ENCODE measurements around the gene LINS1.
"Not testable (repeated sequence)": the region's sequence is repeated elsewhere in the genome, so short reads cannot be mapped to it uniquely, and the experiment has no call there.

Gene LINS1

DNA sequence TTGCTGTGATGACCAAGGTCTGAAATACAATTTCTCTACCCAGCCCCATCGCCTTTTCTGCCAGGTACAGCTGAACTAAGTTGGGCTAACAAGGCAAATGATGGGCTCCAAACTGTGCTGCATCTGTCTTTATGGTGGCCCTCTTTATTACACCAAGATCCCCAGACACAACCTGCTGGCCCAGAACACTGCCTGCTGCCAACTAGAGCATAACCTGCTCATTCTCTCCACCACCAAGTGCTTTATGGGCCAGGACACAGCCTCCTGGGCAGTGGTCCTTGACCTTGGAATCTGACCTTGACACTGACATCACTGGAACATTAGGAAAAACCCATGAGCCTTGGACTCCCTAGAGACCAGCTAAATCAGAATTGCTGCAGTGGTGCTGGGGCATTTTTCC, 3.3 kb downstream of the LINS1 start:
- no peak for DNase-seq

DNA sequence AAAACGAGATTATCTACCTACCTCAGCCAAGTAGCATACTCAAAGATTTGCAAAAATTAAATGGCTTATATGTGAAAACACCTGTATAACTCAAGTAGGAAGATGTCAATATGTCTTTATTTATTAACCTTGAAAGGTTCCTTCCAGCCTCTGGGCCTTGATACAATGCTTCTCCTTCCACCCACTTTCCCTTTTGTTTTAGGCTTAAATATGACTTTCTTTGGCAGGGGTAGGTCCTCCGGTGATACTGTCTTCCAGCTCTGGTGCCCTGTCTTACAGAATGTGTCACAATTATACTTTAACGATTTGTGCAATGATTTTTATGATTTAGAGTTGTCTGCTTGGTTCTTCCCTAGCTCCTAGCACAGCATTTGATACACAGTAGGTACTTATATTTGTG, 4.1 kb downstream of the LINS1 start:
- no peak for DNase-seq

DNA sequence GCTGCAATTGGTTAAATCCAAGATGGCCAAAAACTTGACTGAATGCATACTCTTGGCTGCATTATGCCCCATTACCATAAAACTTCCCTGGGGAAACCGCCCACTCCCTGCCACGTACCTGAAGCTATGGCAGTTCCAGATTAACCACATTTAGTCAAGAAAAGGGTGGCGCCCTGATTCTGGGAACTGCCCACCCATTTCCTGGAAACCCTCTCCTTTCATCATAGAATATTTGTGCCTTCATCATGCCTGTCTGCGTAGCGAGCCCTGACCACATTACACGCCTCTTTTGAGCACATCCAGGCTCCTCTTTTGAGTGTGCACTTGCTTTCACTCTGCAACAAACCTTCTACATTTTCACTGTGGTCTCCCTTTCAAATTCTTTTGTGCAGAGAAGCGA, 5.2 kb downstream of the LINS1 start:
- DNase-seq: peak; percentile 96

DNA sequence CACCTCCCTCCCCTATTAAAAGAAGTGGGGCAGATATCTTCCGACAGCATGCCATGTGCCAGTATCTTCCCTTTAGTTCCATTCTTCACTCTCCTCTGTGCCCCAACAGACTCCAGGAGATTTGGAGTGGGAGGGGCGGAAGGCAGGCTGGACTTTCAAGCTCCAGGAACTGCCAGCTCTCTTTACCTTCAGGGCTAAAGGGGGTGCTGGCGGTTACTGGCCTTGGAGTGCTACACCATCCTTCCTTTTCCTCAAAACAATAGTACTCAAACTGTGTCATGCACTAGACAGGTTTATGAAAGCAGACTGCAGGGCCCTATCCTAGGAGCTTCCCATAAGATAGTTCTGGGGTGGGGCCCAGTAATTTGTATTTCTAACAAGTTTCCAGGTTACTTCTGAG, 6.0 kb downstream of the LINS1 start:
- no peak for DNase-seq

DNA sequence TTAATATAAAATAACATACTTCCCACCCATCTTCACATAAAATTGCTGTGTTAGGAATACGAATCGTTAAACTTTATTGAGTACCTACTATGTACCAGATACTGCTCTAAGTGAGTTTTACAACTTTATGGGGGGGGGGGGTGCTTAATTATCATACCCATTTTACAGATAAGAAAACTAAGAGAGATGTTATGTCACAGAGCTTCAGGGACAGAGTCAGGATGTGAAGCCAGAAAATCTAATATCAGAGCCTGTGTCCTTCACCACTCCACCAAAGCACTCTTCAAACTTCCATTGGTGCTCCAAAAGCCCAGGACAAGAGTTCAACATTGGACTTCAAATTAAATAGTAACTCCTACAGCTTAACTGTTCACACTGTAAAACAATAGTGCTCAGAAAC, 8.6 kb downstream of the LINS1 start:
- no peak for DNase-seq

DNA sequence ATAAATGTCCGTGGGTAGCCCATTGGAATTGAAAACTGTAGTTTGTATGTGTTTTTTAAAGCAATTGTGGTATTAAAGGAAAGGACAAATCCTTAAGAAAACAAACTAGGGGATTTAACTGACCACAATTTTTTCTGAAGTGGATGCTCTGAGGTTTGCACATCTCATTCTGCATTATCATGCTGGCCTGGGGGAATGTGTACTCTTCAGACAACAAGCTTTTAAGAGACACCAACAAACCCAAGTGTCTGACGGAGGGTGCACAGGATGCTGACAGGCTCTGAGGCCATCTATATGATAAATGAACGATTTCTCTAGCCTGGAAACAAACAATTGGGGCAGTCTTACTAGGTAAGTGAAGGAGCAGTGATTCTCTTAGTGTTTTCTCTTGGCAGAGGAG, 9.1 kb downstream of the LINS1 start:
- DNase-seq: no peak

DNA sequence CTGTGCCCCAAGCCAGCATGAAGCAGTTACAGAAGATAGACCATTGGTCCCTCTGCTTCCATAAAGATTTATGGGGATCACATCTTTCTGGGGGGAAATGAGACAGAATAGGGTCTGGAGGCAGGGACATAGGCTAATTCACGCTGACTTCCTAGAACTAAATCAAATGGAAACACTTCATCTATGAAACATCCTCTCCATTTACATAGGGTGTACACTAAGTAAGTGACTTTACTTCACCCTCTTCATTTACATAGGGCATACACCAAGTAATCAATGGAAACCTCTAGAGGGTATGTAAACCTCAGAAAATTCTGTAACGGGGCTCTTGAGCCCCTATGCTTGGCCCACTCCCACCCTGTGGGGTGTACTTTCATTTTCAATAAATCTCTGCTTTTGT, 10.1 kb downstream of the LINS1 start:
- no peak for DNase-seq

DNA sequence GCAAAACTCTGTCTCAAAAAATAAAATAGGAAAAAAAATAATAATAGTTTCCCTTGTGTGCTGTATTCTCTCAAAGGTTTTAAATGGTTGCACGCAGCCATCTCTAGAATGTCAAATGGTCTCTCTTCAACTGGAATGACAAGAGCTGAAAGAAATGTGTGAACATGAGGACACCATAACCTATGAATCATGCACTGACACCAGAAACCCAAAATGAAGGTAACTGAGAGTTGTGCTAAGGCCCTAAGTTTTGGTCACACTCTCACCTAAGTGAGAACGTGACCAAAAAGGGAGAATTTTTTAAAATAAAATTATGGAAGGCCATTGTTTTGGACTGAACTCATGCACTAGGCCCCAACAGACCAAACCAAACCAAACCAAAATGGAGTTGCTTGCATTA, 10.8 kb downstream of the LINS1 start:
- not testable (repeated sequence) for DNase-seq

DNA sequence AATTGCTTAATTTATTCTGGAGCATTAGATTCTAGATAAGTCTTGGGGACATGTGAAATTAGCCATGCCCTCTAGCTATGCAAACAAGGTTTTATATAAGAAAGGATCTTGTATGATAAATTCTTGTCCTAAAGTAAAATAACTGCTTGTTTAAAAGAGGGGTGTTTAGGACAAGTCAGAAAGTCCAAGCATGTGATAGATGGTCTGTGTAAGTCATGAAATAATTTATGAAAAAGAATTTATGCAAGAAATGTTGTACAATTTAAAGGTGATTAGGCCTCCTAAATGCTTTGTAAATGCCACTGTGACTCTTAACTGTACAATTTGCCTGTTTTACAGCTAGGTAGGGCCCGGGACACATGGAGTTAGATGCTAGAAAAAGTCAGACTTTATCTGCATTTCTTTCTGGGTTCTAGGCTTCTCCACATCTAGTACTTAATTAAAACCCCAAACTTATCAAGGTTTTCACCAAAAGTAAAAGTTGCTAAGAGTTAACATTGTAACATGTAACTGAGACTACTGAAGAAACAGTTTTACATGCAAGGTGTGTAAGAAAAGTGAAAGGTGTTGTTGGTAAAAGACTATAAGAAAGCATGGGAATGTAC, 13.2 kb downstream of the LINS1 start:
- no peak for DNase-seq

DNA sequence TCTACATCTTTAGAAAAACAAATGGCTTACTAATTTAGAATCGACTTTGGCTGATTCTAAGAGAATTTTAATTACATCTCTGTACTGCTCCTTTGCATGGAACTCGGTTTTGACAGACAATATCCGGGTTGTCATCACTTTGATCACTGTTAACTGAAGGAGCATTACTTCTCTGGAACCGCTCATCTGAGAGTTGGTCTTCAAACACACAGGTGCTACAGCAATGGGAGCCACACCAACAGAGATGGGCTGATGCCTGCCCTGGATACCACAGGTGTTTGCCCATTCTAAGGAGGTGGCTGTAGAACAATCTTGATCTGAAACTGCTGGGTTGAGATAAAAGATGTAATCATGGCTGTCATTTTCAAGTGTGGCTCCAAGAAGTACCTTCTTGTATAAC, 21.6 kb downstream of the LINS1 start:
- peak; percentile 72 for DNase-seq

DNA sequence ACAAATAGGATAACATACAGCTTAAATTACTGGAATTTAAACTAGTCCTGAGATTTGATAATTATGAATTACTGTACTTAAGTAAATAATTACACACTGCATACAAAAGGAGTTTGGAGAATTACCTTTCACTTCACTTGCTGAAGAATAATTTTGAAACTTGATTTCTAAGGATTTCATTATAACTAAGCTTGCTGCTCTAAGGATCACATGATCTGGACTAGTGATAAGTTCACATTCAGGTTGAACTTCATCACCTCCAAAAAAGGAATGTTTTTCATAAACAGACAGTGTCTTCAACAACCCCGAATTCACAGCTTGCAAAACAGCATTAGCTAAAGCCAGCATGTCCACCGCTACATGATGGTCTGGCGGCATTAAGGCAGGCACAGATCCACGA, 28.5 kb downstream of the LINS1 start:
- no peak for DNase-seq

DNA sequence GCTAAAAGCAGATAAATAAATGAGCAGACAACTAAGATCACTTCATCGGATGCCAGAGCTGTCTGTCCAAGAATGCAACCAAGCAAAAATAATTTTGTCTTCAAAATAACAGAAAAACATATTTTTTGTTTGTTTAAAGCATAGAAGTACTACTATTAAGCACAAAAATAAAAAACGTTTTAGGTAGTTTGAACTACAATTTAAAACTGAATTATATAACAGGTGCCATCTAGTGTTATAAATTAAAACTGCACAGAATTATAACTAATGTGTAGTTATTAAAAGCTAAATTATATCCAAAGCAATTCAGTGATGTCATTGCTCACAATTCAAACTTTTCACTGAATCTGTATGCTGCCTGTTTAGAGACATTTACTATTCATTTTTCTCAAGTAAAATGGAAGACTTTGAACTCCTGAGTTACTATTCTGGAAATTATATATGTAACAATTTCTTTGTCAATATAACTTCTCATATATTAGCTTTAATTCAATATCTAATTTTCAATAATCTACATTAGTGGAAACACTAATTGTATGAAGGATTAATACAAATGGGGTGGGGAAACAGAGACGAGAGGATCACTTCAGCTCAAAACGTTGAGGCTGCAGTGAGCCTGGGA, 29.5 kb downstream of the LINS1 start:
- peak; percentile 53 for DNase-seq

DNA sequence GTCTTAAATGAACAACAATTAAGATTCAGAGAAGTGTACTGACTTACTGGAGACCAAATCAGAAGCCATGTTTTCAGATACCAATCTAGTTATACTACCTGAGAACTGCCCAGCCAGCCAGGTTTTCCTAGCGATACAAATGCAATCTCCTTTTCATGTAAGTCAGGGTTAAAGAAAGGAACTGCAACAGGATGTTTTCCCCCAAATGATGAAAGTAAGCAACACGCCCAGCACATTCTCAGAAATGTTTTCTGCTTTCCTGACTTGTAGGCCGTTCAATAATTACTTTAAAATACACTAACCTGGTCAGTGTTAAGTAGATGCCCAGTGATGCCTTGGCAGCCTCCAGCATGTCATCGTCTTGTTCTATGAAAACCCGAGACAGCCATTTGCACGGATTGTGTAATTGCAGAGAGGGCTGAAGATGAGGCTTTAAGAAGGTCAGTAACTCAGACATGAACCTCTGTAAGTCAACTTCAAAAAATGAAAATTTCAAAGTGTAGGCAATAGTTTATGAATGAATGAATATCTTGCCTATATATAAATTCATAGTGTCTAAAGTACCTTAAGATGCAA, 30.3 kb downstream of the LINS1 start:
- peak; percentile 52 for DNase-seq

DNA sequence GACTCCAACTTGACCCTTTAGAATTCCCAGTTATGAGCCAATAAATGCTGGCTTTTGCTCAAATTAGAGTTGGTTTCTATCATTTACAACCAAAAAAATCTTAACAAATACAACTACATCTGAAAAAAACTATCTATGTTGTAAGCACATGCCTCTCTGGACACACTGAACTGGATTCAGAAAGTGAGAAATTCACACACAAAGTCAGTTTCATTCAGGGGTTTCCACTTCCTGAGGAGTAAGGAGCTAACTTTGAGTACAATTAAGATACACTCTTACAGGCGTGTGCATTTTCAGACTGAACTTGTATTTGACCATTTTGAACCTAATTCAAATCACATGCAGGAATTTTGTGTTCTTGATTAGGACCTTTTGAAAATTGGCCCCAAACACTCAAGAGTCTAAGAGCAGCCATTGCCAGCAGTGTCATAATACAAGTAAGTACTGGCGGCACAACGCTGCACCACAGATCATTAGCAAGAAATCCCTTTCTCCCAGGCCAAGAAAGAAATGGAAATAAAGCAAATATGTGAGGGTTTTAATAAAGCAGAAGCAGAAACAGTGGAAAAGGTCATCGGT, 31.2 kb downstream of the LINS1 start:
- DNase-seq: no peak

DNA sequence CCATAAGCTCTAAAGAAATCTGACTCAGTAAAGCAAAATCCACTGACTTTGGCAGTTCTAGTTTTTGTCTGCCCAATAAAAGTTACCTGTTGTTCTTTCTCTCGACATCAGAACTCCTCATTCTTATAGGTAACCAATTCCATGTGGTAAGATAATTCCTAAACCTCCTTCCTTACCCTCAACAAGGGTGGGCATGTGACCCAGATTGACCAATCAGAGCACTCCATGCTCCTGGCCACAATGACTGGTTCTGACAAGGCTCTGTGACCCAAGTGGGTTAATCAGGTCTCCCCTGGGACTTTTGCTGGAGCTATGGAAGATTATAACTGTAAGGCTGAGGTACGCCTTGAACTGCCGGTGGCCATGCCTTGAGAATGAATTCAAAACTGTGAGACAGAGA, 31.7 kb downstream of the LINS1 start:
- DNase-seq: no peak

DNA sequence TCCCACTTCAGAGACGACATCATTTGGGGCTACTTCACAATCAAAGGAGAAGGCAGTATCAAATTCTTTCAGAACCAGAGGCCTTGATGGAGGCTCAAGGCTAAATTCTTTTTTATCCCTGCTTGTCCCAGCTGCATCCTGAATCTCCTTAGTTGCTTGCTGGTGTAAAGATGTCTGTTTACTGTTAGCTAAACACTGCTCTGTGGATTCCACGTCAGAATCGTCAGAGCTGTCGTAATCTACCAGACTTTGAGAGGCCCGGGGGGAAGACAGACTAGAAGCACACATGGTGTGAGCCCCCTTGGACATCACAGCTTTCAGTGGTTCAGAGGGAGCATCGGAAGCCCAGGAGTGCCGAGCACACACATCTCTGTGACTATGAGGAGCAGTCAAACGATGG, 32.6 kb downstream of the LINS1 start:
- DNase-seq: no peak

DNA sequence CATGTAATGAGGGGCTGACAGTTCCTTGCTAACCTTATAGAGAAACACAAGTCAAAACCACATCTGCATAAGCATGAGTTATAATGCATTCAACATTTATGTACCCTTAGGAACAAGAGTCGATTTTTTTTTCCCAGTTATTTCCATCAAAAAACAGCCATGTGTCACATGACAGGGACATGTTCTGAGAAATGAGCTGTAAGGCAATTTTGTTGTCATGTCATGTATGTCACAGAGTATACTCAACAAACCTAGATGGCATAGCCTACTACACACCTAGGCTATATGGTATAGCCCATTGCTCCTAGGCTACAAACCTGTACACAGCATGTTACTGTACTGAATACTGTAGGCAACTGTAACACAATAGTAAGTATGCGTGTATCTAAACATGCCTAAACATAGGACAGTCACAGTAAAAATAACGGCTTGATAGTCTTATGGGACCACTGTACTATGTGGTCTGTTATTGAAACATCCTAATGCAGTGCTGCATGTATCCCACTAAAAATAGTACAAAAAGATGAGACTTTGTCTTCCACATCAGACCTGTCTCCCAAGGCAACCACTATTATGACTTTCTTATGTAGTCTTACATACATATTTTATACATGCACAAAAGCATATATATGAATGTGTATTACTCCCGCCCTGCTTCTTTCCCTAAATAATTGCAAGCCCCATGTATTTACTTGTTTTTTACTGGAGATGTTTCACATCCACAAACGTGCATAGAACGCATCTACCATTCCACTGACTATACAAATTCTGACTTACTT, 34.9 kb downstream of the LINS1 start:
- DNase-seq: no peak

DNA sequence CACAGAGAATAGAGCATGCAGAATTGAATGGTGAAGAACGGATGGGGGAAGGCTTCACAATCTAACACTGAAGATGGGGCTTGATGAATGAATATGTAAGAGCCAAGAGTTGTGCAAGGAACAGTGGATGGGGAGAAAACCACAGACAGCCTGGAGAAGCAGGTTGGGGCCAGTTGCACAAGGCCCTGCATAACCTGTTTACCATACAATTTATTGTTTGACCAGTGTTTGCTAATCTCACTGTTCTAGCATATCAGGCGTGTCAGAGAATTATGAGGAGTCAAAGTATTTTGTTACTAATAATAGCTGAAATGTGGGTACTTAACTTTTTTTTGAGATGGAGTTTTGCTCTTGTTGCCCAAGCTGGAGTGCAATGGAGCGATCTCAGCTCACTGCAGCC, 36.4 kb downstream of the LINS1 start:
- no peak for DNase-seq

DNA sequence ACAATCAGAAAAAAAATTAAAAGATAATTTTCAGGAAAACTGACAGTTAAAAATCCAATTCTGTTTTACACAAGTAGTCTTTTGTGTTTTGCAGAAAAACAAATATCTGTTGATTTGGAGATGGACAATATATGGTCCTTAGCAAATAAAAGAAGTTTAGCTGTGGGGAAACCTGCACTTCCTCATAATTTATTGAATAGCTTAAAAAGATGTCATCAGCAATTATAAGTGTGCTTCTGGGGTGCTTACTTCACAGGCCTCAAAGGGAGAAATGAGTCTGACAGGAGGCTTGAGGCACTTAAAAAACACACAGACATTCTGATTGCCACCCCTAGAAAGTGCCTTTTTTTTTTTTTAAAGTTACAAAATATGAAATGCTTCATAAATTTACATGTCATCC, 41.7 kb downstream of the LINS1 start:
- DNase-seq: no peak

DNA sequence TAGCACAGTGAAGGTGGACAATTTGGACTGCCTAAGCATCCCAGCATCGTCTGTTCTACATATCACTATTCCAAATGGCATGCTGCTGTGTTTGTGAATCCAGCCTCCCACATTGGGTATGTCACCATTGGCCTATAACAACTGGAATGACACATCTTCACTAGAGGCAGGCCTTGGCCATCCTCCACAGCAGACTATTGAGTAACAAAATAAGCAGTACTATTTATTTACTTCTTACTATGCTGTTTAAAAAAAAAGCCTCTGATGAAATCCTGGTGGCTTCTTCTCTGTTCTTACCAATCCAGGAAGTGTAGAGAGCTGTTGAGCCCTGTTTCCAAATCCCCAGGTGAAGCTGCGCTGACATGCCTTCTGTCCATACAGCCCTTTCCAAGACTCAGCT, 42.7 kb downstream of the LINS1 start:
- DNase-seq: no peak

DNA sequence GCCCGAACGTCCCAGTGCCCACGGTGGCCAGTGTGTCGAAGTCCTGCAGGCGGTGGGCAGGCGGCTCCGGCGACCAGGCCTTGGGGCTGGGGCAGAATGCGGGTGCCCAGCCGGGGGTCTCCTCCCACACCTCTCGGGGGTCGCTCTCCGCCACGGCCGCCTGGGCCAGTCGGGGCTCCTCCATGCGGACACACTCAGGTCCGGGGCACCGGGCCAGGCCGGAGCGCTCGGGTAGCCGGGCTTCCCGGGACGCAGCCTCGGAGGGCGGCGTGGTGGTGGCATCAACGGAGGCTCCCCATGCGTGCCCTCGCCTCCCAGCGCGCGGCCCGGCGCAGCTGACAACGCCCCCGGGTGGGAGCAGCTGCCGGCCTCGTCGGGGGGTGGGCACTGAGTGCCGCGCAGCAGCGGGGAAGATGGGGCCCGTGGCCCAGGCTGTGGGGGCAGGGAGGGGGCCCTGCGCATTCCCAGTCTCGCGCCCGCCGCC, 43.2 kb downstream of the LINS1 start:
- DNase-seq: no peak

DNA sequence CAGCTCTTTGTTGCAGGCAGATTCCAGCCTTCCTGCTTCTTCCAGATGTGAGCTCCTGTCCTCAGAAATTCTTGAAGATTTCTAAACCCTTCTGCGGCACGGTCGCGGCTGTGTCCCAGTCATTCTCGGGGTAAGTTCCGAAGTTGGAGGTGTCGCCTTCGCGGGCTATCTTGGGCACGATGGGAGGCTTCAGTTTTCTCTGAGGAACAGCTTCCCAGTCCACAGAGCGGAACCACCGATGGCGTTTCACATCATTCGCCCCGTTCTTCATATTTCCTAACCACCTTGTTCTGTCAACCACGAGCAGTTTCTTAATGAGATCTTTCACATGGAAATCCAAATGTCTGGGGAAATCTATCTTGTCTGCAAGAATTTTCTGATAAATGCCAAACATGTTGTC, 48.5 kb downstream of the LINS1 start:
- no peak for DNase-seq

DNA sequence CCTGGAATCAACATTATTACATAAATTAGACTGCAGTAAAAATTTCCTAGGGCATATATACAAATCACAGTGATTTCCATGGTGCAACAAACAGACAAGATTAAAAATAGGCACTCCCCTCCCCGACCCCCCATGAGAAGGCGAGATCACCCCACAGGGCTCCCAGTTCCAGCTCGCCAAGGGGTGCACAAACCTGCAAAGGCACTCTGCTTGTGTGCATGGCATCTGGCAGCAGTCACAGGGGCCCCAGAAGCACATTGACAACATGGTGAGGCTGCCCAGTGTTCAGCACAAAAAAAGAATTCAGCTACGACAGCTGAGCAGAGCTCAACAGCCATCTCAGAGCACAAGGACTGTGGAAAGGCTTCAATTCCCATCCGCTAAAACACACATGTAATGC, 54.0 kb downstream of the LINS1 start:
- DNase-seq: no peak

DNA sequence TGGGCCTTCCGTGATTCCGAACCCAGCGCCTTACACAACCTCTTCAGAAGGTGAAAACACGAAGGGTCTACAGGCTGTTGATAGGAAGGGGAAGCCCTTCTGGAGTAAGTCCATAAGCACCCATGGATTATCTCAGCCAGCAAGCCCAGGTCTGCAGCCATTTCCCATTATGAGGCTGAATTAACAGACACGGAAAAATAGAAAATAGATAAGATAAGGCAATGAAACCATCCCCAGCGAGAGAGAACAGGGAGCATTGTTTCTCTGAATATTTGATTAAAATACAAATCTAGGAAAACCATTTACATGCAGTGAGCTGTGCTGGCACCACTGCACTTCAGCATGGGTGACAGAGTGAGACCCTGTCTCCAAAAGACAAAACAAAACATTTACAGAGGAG, 57.0 kb downstream of the LINS1 start:
- DNase-seq: no peak

All from CD4-positive, alpha-beta T cell treated with Interleukin-4 for 4 hours (primary cell).